SK-N-SH (cell line): ENCODE results near the gene GMCL1.

Source experiments
- FOXM1 ChIP-seq: IDR thresholded peaks from 2 replicates; pipeline ENCODE4 v1.4.0; 2012; ENCODE audit warnings: low read depth, mild to moderate bottlenecking
- TF ChIP-seq, protein P1 (sequence below): fragments of 150-350 bp; IDR thresholded peaks from 2 replicates; pipeline ENCODE4 v1.6.1; 2017; ENCODE audit warnings: antibody characterized with exemption, low read length, low read depth, borderline replicate concordance

DNA sequence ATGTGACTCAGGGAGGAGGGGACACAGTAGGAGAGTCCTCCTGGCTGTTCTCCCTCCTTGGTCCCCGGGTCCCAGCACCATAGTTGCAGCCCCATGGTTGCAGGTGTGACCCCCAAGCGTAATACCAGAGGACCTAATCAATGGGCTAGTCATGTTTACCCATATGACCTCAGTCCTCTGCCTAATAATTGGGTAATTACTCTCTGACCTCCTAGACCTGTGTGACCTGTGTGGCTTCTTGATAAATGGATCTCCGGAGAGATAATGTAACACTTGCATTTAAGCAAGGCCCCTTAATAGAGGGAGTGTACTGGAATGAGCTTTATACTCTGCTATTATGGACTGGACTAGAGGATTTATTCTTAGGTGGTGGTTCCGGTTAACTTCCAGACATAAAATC, 32.2 kb upstream of the GMCL1 start:
- no peak for TF ChIP-seq FOXM1
- TF ChIP-seq, protein P1, sequence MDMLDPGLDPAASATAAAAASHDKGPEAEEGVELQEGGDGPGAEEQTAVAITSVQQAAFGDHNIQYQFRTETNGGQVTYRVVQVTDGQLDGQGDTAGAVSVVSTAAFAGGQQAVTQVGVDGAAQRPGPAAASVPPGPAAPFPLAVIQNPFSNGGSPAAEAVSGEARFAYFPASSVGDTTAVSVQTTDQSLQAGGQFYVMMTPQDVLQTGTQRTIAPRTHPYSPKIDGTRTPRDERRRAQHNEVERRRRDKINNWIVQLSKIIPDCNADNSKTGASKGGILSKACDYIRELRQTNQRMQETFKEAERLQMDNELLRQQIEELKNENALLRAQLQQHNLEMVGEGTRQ = no peak
